ENCODE measurements around the gene TDRD5.

DNA sequence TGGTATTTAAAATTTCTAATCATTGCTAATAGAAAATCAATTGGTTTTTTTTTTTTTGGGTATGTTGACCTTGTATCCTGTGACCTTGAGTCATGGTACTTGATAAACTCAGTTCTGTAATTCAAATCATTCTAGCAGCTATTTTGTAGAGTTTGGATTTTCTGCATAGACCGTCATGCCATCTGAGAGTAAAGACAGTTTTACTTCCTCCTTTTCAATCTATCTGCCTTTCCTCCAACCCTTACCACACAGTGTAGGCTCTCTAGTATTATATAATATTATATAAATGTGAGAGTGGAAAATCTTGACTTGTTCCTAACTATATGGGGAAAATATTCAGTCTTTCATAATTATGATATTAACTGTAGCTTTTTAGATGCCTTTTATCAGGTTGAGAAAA lies 7.0 kb downstream of the TDRD5 start:
- no peak for TF ChIP-seq POLR2A (IDR thresholded peaks at IDR 0.05)
- TF ChIP-seq, protein P1, sequence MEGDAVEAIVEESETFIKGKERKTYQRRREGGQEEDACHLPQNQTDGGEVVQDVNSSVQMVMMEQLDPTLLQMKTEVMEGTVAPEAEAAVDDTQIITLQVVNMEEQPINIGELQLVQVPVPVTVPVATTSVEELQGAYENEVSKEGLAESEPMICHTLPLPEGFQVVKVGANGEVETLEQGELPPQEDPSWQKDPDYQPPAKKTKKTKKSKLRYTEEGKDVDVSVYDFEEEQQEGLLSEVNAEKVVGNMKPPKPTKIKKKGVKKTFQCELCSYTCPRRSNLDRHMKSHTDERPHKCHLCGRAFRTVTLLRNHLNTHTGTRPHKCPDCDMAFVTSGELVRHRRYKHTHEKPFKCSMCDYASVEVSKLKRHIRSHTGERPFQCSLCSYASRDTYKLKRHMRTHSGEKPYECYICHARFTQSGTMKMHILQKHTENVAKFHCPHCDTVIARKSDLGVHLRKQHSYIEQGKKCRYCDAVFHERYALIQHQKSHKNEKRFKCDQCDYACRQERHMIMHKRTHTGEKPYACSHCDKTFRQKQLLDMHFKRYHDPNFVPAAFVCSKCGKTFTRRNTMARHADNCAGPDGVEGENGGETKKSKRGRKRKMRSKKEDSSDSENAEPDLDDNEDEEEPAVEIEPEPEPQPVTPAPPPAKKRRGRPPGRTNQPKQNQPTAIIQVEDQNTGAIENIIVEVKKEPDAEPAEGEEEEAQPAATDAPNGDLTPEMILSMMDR (IDR thresholded peaks at IDR 0.05): no peak
